ENCODE results near the gene C17orf67. TPM values are rescaled to one million over a fixed set of nuclear protein-coding genes. Genes with fewer than 3 reads are reported as not detected.
A peak's percentile ranks its signal among the peaks of the same experiment; 100 is the strongest.

Gene C17orf67
- total and polyA plus RNA-seq, 2 of the 13 experiments (the other 11 are each of a cell fraction or from before 2014, with no cell fraction given), result 0.41 to 0.86 TPM

DNA sequence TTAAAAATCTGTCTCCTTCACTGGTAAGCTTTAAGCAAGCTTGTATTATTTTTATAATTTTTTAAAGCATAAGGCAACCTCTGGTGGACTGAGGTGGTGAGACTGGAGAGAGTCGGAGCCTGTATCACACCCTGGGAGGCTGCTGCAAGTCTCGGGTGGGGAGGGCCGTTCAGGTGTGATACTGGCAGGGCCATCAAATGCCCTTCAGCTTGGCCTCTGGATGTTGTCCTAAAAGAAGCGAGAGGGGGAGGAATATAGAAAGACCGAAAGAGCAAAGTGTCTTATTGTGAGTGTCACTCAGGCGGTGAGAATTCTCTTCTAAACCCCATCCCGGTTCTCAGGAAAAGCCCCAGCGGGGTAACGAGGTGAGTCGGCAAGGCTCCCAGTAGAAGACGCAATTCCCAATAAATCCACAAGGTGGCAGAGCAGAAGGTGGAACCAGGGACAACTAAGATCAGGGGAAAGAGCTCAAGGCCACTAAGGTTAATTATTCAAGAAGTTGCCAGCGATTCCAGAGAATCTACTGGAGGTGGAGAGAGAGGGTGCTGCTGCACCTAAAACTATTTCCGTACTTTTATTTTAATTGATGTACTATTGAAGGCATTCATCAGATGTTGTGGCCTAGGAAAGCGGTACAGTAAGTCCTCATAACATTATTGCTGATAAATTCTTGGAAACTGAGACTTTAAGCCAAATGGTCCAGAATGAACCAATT lies 14.1 kb downstream of the C17orf67 start (continued):
- TF ChIP-seq ZNF160 (CRISPR knock-in tag; IDR thresholded peaks at IDR 0.05), result no peak
- TF ChIP-seq, protein P1, sequence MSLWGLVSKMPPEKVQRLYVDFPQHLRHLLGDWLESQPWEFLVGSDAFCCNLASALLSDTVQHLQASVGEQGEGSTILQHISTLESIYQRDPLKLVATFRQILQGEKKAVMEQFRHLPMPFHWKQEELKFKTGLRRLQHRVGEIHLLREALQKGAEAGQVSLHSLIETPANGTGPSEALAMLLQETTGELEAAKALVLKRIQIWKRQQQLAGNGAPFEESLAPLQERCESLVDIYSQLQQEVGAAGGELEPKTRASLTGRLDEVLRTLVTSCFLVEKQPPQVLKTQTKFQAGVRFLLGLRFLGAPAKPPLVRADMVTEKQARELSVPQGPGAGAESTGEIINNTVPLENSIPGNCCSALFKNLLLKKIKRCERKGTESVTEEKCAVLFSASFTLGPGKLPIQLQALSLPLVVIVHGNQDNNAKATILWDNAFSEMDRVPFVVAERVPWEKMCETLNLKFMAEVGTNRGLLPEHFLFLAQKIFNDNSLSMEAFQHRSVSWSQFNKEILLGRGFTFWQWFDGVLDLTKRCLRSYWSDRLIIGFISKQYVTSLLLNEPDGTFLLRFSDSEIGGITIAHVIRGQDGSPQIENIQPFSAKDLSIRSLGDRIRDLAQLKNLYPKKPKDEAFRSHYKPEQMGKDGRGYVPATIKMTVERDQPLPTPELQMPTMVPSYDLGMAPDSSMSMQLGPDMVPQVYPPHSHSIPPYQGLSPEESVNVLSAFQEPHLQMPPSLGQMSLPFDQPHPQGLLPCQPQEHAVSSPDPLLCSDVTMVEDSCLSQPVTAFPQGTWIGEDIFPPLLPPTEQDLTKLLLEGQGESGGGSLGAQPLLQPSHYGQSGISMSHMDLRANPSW (CRISPR knock-in tag; IDR thresholded peaks at IDR 0.05; ENCODE audit: borderline replicate concordance), result no peak
- TF ChIP-seq SP4 (CRISPR knock-in tag; IDR thresholded peaks at IDR 0.05), result no peak
- TF ChIP-seq ZNF354B (CRISPR knock-in tag; IDR thresholded peaks at IDR 0.05), result no peak
- TF ChIP-seq HNRNPH1 (optimal IDR thresholded peaks at IDR 0.05; ENCODE audit: low read depth, low read length), result no peak
- no peak for TF ChIP-seq MED8 (CRISPR knock-in tag; IDR thresholded peaks at IDR 0.05; ENCODE audit: insufficient replicate concordance)
- TF ChIP-seq HNRNPUL1 (IDR thresholded peaks at IDR 0.05; ENCODE audit: low read depth, low read length), result no peak
- no peak for TF ChIP-seq CC2D1A (CRISPR knock-in tag; IDR thresholded peaks at IDR 0.05)
- TF ChIP-seq ZNF576 (CRISPR knock-in tag; IDR thresholded peaks at IDR 0.05), result no peak
- TF ChIP-seq, protein P2, sequence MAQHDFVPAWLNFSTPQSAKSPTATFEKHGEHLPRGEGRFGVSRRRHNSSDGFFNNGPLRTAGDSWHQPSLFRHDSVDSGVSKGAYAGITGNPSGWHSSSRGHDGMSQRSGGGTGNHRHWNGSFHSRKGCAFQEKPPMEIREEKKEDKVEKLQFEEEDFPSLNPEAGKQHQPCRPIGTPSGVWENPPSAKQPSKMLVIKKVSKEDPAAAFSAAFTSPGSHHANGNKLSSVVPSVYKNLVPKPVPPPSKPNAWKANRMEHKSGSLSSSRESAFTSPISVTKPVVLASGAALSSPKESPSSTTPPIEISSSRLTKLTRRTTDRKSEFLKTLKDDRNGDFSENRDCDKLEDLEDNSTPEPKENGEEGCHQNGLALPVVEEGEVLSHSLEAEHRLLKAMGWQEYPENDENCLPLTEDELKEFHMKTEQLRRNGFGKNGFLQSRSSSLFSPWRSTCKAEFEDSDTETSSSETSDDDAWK (CRISPR knock-in tag; IDR thresholded peaks at IDR 0.05), result no peak
- TF ChIP-seq ZNF30 (CRISPR knock-in tag; IDR thresholded peaks at IDR 0.05), result no peak
- TF ChIP-seq TRIM24 (CRISPR knock-in tag; IDR thresholded peaks at IDR 0.05), result no peak
- TF ChIP-seq, protein P3, sequence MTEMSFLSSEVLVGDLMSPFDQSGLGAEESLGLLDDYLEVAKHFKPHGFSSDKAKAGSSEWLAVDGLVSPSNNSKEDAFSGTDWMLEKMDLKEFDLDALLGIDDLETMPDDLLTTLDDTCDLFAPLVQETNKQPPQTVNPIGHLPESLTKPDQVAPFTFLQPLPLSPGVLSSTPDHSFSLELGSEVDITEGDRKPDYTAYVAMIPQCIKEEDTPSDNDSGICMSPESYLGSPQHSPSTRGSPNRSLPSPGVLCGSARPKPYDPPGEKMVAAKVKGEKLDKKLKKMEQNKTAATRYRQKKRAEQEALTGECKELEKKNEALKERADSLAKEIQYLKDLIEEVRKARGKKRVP (CRISPR knock-in tag; IDR thresholded peaks at IDR 0.05), result no peak
- TF ChIP-seq, protein P4, sequence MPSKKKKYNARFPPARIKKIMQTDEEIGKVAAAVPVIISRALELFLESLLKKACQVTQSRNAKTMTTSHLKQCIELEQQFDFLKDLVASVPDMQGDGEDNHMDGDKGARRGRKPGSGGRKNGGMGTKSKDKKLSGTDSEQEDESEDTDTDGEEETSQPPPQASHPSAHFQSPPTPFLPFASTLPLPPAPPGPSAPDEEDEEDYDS (CRISPR knock-in tag; IDR thresholded peaks at IDR 0.05), result peak; percentile 61
- peak; percentile 81 for TF ChIP-seq ARID5B (CRISPR knock-in tag; IDR thresholded peaks at IDR 0.05)
- no peak for TF ChIP-seq ZBTB14 (CRISPR knock-in tag; IDR thresholded peaks at IDR 0.05)
